Neural progenitor cell (in vitro differentiated cells): ENCODE data around the gene HBA1. TPM values are rescaled to one million over a fixed set of nuclear protein-coding genes. Genes with fewer than 3 reads are reported as not detected.

Source experiments
- DNase-seq: peaks from one replicate; pipeline ENCODE4 v3.0.0-alpha.2; 2016; ENCODE audit warnings: low spot score
- H2AFZ ChIP-seq: fragments of 200-600 bp; sonication (generic); replicated peaks from 2 replicates; pipeline ENCODE4 v1.6.1; 2016; ENCODE audit warnings: antibody characterized with exemption
- H3F3A ChIP-seq: fragments of 200-600 bp; sonication (generic); 2 replicates; pipeline ENCODE4 v1.6.1; 2016; ENCODE audit warnings: antibody characterized with exemption, low read depth
- H3K27ac ChIP-seq: fragments of 200-600 bp; sonication (generic); 2 replicates; pipeline ENCODE4 v1.5.1; 2016; ENCODE audit warnings: mild to moderate bottlenecking
- H3K27me3 ChIP-seq: fragments of 200-600 bp; sonication (generic); 2 replicates; pipeline ENCODE4 v1.6.1; 2016; ENCODE audit warnings: mild to moderate bottlenecking, moderate library complexity
- H3K36me3 ChIP-seq: fragments of 200-600 bp; sonication (generic); 2 replicates; pipeline ENCODE4 v1.5.1; 2016
- H3K4me1 ChIP-seq: fragments of 200-600 bp; sonication (generic); 2 replicates; pipeline ENCODE4 v1.6.1; 2016; ENCODE audit warnings: mixed run types
- H3K4me2 ChIP-seq: fragments of 200-600 bp; sonication (generic); 2 replicates; pipeline ENCODE4 v1.6.1; 2016
- H3K4me3 ChIP-seq: fragments of 200-600 bp; sonication (generic); 2 replicates; pipeline ENCODE4 v1.5.1; 2016
- H3K79me2 ChIP-seq: fragments of 200-600 bp; sonication (generic); 2 replicates; pipeline ENCODE4 v1.6.1; 2016; ENCODE audit warnings: low read depth
- H3K9ac ChIP-seq: fragments of 200-600 bp; sonication (generic); 2 replicates; pipeline ENCODE4 v1.6.1; 2016
- H3K9me3 ChIP-seq: fragments of 200-600 bp; sonication (generic); 2 replicates; pipeline ENCODE4 v1.5.1; 2016; ENCODE audit warnings: low read depth
- H4K20me1 ChIP-seq: fragments of 200-600 bp; sonication (generic); 2 replicates; pipeline ENCODE4 v1.6.1; 2016; ENCODE audit warnings: low read depth
- H3K27ac Mint-ChIP-seq: 3 replicates; pipeline ENCODE4 v1.8.0; 2021; ENCODE audit warnings: mixed read lengths
- H3K27me3 Mint-ChIP-seq: 2 replicates; pipeline ENCODE4 v1.8.0; 2022; ENCODE audit warnings: low read depth, mild to moderate bottlenecking, inconsistent platforms, moderate library complexity, mixed read lengths; ENCODE audit not compliant: insufficient read depth
- H3K36me3 Mint-ChIP-seq: 3 replicates; pipeline ENCODE4 v1.8.0; 2021; ENCODE audit warnings: mixed read lengths
- H3K4me1 Mint-ChIP-seq: 3 replicates; pipeline ENCODE4 v1.8.0; 2021; ENCODE audit warnings: mixed read lengths
- H3K4me3 Mint-ChIP-seq: 3 replicates; pipeline ENCODE4 v1.8.0; 2021; ENCODE audit warnings: mild to moderate bottlenecking, moderate library complexity, mixed read lengths
- H3K9me3 Mint-ChIP-seq: 3 replicates; pipeline ENCODE4 v1.8.0; 2020; ENCODE audit warnings: mixed read lengths
- CTCF ChIP-seq: fragments of 200-600 bp; sonication (generic); IDR thresholded peaks from 2 replicates; pipeline ENCODE4 v1.5.1; 2017; ENCODE audit warnings: antibody characterized with exemption, mild to moderate bottlenecking
- EZH2 ChIP-seq: fragments of 200-600 bp; sonication (generic); IDR thresholded peaks from 2 replicates; pipeline ENCODE4 v1.6.1; 2017; ENCODE audit warnings: antibody characterized with exemption, mild to moderate bottlenecking, moderate library complexity
- EZH2phosphoT487 ChIP-seq: fragments of 200-600 bp; sonication (generic); IDR thresholded peaks from 2 replicates; pipeline ENCODE4 v1.6.1; 2017; ENCODE audit warnings: antibody characterized with exemption
- total RNA-seq: library from RNA; depleted of rRNA; stranded (reverse); fragments of >200 nt; gene quantifications from 2 replicates; pipeline ENCODE4 v1.2.3, GENCODE V29; 2015; ENCODE audit warnings: low replicate concordance

Gene HBA1
- total RNA-seq, 1 donor from 2014 or later: not detected

- Histone ChIP-seq H3K27me3 (no peaks in the 10 kb centered on the region), H3F3A (peaks cover 10% of the 10 kb centered on the region), H3K9me3 (no peaks in the 10 kb centered on the region), H2AFZ (no peak overlapping the region), H3K4me1 (peaks cover 3% of the 10 kb centered on the region), H3K4me3 (no peak overlapping the region), H3K27ac (no peak overlapping the region), H4K20me1 (peaks cover 4% of the 10 kb centered on the region), H3K9ac (no peak overlapping the region), H3K36me3 (no peaks in the 10 kb centered on the region), H3K4me2 (no peak overlapping the region), H3K79me2 (peaks cover 34% of the 10 kb centered on the region)
- TF ChIP-seq EZH2 (no peak), EZH2phosphoT487 (no peak), CTCF (no peak)
- no peaks in the 10 kb centered on the region for H3K4me1 Mint-ChIP-seq
- H3K27me3 Mint-ChIP-seq: peaks cover 2% of the 10 kb centered on the region
- H3K36me3 Mint-ChIP-seq: peaks cover 7% of the 10 kb centered on the region
- no peaks in the 10 kb centered on the region for H3K9me3 Mint-ChIP-seq
- no peak overlapping the region for H3K4me3 Mint-ChIP-seq
- no peak for DNase-seq
- H3K27ac Mint-ChIP-seq: no peak overlapping the region
These were observed 42.8 kb upstream of the HBA1 start for GRCh38 chr16:133716-134115.

GRCh38 chr16:138049-138417 is 38.4 kb upstream of the HBA1 start:
- Mint-ChIP-seq H3K4me1 (no peaks in the 10 kb centered on the region), H3K9me3 (no peaks in the 10 kb centered on the region), H3K27me3 (peaks cover 6% of the 10 kb centered on the region), H3K27ac (peak overlapping the region; percentile 81), H3K36me3 (peaks cover 5% of the 10 kb centered on the region), H3K4me3 (peak overlapping the region; percentile 89)
- peak; percentile 81 for DNase-seq
- H3F3A ChIP-seq: peaks cover 26% of the 10 kb centered on the region
- peaks cover 3% of the 10 kb centered on the region for H3K4me1 ChIP-seq
- peak overlapping the region; percentile 74 for H3K27ac ChIP-seq
- peak overlapping the region; percentile 77 for H3K4me2 ChIP-seq
- H3K36me3 ChIP-seq: no peaks in the 10 kb centered on the region
- peak overlapping the region; percentile 65 for H3K4me3 ChIP-seq
- TF ChIP-seq EZH2phosphoT487 (no peak), EZH2 (peak; percentile 52)
- no peaks in the 10 kb centered on the region for H3K27me3 ChIP-seq
- H2AFZ ChIP-seq: peak overlapping the region; percentile 33
- H3K9me3 ChIP-seq: no peaks in the 10 kb centered on the region
- H3K9ac ChIP-seq: peak overlapping the region; percentile 17
- H3K79me2 ChIP-seq: peaks cover 26% of the 10 kb centered on the region
- no peaks in the 10 kb centered on the region for H4K20me1 ChIP-seq

GRCh38 chr16:140175-140857 is 36.2 kb upstream of the HBA1 start:
- peaks cover 20% of the 10 kb centered on the region for H3K79me2 ChIP-seq
- no peak overlapping the region for H3K27ac Mint-ChIP-seq

More at GRCh38 chr16:140175-140857, 36.2 kb upstream of the HBA1 start:
- no peaks in the 10 kb centered on the region for H3K9me3 Mint-ChIP-seq
- Histone ChIP-seq H3K4me2 (no peak overlapping the region), H3K9ac (no peak overlapping the region), H3F3A (peaks cover 26% of the 10 kb centered on the region), H4K20me1 (no peaks in the 10 kb centered on the region), H3K27ac (no peak overlapping the region), H2AFZ (no peak overlapping the region), H3K27me3 (no peaks in the 10 kb centered on the region), H3K4me3 (no peak overlapping the region), H3K9me3 (no peaks in the 10 kb centered on the region), H3K36me3 (no peaks in the 10 kb centered on the region), H3K4me1 (peaks cover 3% of the 10 kb centered on the region)
- H3K36me3 Mint-ChIP-seq: peaks cover 3% of the 10 kb centered on the region
- no peak for DNase-seq
- no peak for TF ChIP-seq CTCF
- no peak for TF ChIP-seq EZH2
- no peak for TF ChIP-seq EZH2phosphoT487
- peak overlapping the region; percentile 10 for H3K4me3 Mint-ChIP-seq
- H3K4me1 Mint-ChIP-seq: no peaks in the 10 kb centered on the region
- H3K27me3 Mint-ChIP-seq: peaks cover 13% of the 10 kb centered on the region
